KMS-11 (cell line): ENCODE measurements around the gene SFT2D3.

Experiments
- H2AFZ ChIP-seq: fragments of 200-600 bp; sonication (generic); 2 replicates; pipeline ENCODE4 v1.6.1; 2016; ENCODE audit warnings: antibody characterized with exemption, mixed run types, low read depth
- H3K27ac ChIP-seq: fragments of 200-600 bp; sonication (generic); 2 replicates; pipeline ENCODE4 v1.6.1; 2016; ENCODE audit warnings: mild to moderate bottlenecking, mixed run types
- H3K27me3 ChIP-seq: fragments of 200-600 bp; sonication (generic); 2 replicates; pipeline ENCODE4 v1.6.1; 2017; ENCODE audit warnings: mild to moderate bottlenecking, low read depth, mixed run types, moderate library complexity; ENCODE audit not compliant: insufficient read depth
- H3K36me3 ChIP-seq: fragments of 200-600 bp; sonication (generic); 2 replicates; pipeline ENCODE4 v1.6.1; 2017; ENCODE audit warnings: mild to moderate bottlenecking, mixed run types; ENCODE audit not compliant: insufficient read depth
- H3K4me1 ChIP-seq: fragments of 200-600 bp; sonication (generic); 2 replicates; pipeline ENCODE4 v1.6.1; 2016; ENCODE audit warnings: mild to moderate bottlenecking, low read depth, mixed run types; ENCODE audit not compliant: poor library complexity, severe bottlenecking
- H3K4me2 ChIP-seq: fragments of 200-600 bp; sonication (generic); 2 replicates; pipeline ENCODE4 v1.7.0; 2016; ENCODE audit warnings: mild to moderate bottlenecking, mixed run types
- H3K4me3 ChIP-seq: fragments of 200-600 bp; sonication (generic); IDR thresholded peaks from 2 replicates; pipeline ENCODE4 v1.6.1; 2017; ENCODE audit warnings: low read depth, low read length, mixed read lengths; ENCODE audit not compliant: insufficient read depth
- H3K79me2 ChIP-seq: fragments of 200-600 bp; sonication (generic); 2 replicates; pipeline ENCODE4 v1.6.1; 2016; ENCODE audit warnings: low read depth, mixed run types; ENCODE audit not compliant: insufficient read depth
- H3K9ac ChIP-seq: fragments of 200-600 bp; sonication (generic); 2 replicates; pipeline ENCODE4 v1.6.1; 2016; ENCODE audit warnings: mild to moderate bottlenecking, mixed run types
- H4K20me1 ChIP-seq: fragments of 200-600 bp; sonication (generic); 2 replicates; pipeline ENCODE4 v1.6.1; 2016; ENCODE audit warnings: mild to moderate bottlenecking, mixed run types; ENCODE audit not compliant: insufficient read depth
- CTCF ChIP-seq: fragments of 200-600 bp; sonication (generic); conservative IDR thresholded peaks from 2 replicates; pipeline ENCODE4 v1.6.1; 2017; ENCODE audit warnings: low read depth, mild to moderate bottlenecking, antibody characterized with exemption, low read length, moderate library complexity, mixed read lengths

The SFT2D3 gene

GRCh38 chr2:127707890-127708648 lies 6.8 kb downstream of the SFT2D3 start:
- H3K27me3 ChIP-seq: no peaks in the 10 kb centered on the region
- H3K9ac ChIP-seq: no peak overlapping the region
- peaks cover 9% of the 10 kb centered on the region; the same call in 1 of the 2 replicates for H3K79me2 ChIP-seq
- H3K36me3 ChIP-seq: 0 out of 2 replicates have a peak, but pooled peaks cover 3% of the 10 kb centered on the region
- no peak overlapping the region for H3K4me2 ChIP-seq
- H4K20me1 ChIP-seq: no peaks in the 10 kb centered on the region
- TF ChIP-seq CTCF: no peak
- no peak overlapping the region for H2AFZ ChIP-seq
- no peak overlapping the region for H3K27ac ChIP-seq
- no peak overlapping the region for H3K4me3 ChIP-seq
- peaks cover 33% of the 10 kb centered on the region for H3K4me1 ChIP-seq

- no peaks in the 10 kb centered on the region for H3K27me3 ChIP-seq
- H3K36me3 ChIP-seq: 0 out of 2 replicates have a peak, but pooled peaks cover 3% of the 10 kb centered on the region
- no peak overlapping the region for H3K9ac ChIP-seq
- H3K27ac ChIP-seq: no peak overlapping the region
- TF ChIP-seq CTCF: no peak
- H3K4me3 ChIP-seq: no peak overlapping the region
- no peaks in the 10 kb centered on the region for H3K79me2 ChIP-seq
- H3K4me2 ChIP-seq: no peak overlapping the region
- H3K4me1 ChIP-seq: peaks cover 20% of the 10 kb centered on the region
- no peaks in the 10 kb centered on the region for H4K20me1 ChIP-seq
- H2AFZ ChIP-seq: no peak overlapping the region
These were observed 8.0 kb downstream of the SFT2D3 start for GRCh38 chr2:127709336-127709735.

GRCh38 chr2:127712999-127713398 lies 11.7 kb downstream of the SFT2D3 start:
- no peak for TF ChIP-seq CTCF
- Histone ChIP-seq H3K27ac (no peak overlapping the region), H3K4me3 (no peak overlapping the region), H3K9ac (no peak overlapping the region), H3K36me3 (0 out of 2 replicates have a peak, but pooled peaks cover 3% of the 10 kb centered on the region), H3K79me2 (no peaks in the 10 kb centered on the region), H4K20me1 (no peaks in the 10 kb centered on the region), H2AFZ (no peak overlapping the region), H3K4me1 (no peaks in the 10 kb centered on the region), H3K4me2 (no peak overlapping the region), H3K27me3 (no peaks in the 10 kb centered on the region)

GRCh38 chr2:127713562-127713961 lies 12.3 kb downstream of the SFT2D3 start:
- no peak overlapping the region for H2AFZ ChIP-seq
- no peaks in the 10 kb centered on the region for H3K79me2 ChIP-seq
- no peak overlapping the region for H3K9ac ChIP-seq
- no peaks in the 10 kb centered on the region for H3K4me1 ChIP-seq
- no peaks in the 10 kb centered on the region for H3K27me3 ChIP-seq
- H3K4me2 ChIP-seq: no peak overlapping the region
- TF ChIP-seq CTCF: no peak
- H3K27ac ChIP-seq: no peak overlapping the region
- no peak overlapping the region for H3K4me3 ChIP-seq
- H4K20me1 ChIP-seq: no peaks in the 10 kb centered on the region
- H3K36me3 ChIP-seq: 0 out of 2 replicates have a peak, but pooled peaks cover 3% of the 10 kb centered on the region
